Dendritic cell treated with granulocyte-macrophage colony-stimulating factor and Interleukin-4, amounts not matched to agents 40 ng/mL and 50 ng/mL, for 4 days (primary cell): ENCODE results near the gene SECTM1.

Experiments used
- H3K27ac Mint-ChIP-seq: one replicate; pipeline ENCODE4 v1.8.0; 2022; ENCODE audit warnings: mild to moderate bottlenecking, mixed read lengths
- H3K27me3 Mint-ChIP-seq: one replicate; pipeline ENCODE4 v1.8.0; 2022; ENCODE audit warnings: mild to moderate bottlenecking, mixed read lengths
- H3K36me3 Mint-ChIP-seq: one replicate; pipeline ENCODE4 v1.8.0; 2022; ENCODE audit warnings: low read depth, mixed read lengths
- H3K4me1 Mint-ChIP-seq: one replicate; pipeline ENCODE4 v1.8.0; 2022; ENCODE audit warnings: low read depth, mixed read lengths
- H3K4me3 Mint-ChIP-seq: one replicate; pipeline ENCODE4 v1.8.0; 2022; ENCODE audit warnings: mild to moderate bottlenecking, moderate library complexity, mixed read lengths
- H3K9me3 Mint-ChIP-seq: one replicate; pipeline ENCODE4 v1.8.0; 2022; ENCODE audit warnings: mixed read lengths
- intact Hi-C: fragments of 100-400 bp; cut with micrococcal nuclease; formaldehyde crosslinking; loops from one replicate; pipeline ENCODE4 v1.15.0; 2022

Gene SECTM1

GRCh38 chr17:82300707-82301270 lies 32.8 kb downstream of the SECTM1 start:
- intact Hi-C loops = no loop called here
- Mint-ChIP-seq H3K27ac (peak overlapping the region; percentile 63), H3K9me3 (no peaks in the 10 kb centered on the region), H3K36me3 (no peaks in the 10 kb centered on the region), H3K27me3 (peaks cover 66% of the 10 kb centered on the region), H3K4me1 (peaks cover 65% of the 10 kb centered on the region), H3K4me3 (no peak overlapping the region)

- H3K36me3 Mint-ChIP-seq = no peaks in the 10 kb centered on the region
- no peaks in the 10 kb centered on the region for H3K9me3 Mint-ChIP-seq
- intact Hi-C loops = no loop called here
These were observed 33.3 kb downstream of the SECTM1 start for GRCh38 chr17:82300228-82300627.

DNA sequence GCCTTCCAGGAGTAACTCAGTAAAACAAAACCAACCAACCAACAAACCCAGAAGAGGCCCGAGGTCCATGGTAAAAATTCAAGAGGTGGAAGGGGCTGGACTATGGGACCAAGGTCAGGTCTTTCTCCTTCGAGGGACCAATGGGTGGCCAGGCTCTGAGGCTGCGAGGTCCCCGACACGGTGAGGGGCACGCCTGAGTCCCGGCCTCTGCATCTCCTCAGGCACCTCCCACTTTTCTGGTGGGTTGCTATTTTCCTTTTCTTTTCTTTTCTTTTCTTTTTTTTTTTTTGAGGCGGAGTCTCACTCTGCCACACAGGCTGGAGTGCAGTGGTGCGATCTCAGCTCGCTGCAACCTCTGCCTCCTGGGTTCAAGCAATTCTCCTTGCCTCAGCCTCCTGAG lies 34.1 kb downstream of the SECTM1 start:
- H3K27me3 Mint-ChIP-seq = peaks cover 59% of the 10 kb centered on the region
- peak overlapping the region; percentile 96 for H3K27ac Mint-ChIP-seq
- no peaks in the 10 kb centered on the region for H3K36me3 Mint-ChIP-seq
- intact Hi-C loops = loop anchor here (10.0 kb wide), 1 partner anchor 65 kb away; no protein-coding TSS in a partner anchor
- no peaks in the 10 kb centered on the region for H3K9me3 Mint-ChIP-seq
- H3K4me3 Mint-ChIP-seq = no peak overlapping the region
- peaks cover 78% of the 10 kb centered on the region for H3K4me1 Mint-ChIP-seq

More at GRCh38 chr17:82300228-82300627, 33.3 kb downstream of the SECTM1 start:
- no peak overlapping the region for H3K4me3 Mint-ChIP-seq
- peaks cover 70% of the 10 kb centered on the region for H3K4me1 Mint-ChIP-seq
- peaks cover 66% of the 10 kb centered on the region for H3K27me3 Mint-ChIP-seq
- peak overlapping the region; percentile 63 for H3K27ac Mint-ChIP-seq

DNA sequence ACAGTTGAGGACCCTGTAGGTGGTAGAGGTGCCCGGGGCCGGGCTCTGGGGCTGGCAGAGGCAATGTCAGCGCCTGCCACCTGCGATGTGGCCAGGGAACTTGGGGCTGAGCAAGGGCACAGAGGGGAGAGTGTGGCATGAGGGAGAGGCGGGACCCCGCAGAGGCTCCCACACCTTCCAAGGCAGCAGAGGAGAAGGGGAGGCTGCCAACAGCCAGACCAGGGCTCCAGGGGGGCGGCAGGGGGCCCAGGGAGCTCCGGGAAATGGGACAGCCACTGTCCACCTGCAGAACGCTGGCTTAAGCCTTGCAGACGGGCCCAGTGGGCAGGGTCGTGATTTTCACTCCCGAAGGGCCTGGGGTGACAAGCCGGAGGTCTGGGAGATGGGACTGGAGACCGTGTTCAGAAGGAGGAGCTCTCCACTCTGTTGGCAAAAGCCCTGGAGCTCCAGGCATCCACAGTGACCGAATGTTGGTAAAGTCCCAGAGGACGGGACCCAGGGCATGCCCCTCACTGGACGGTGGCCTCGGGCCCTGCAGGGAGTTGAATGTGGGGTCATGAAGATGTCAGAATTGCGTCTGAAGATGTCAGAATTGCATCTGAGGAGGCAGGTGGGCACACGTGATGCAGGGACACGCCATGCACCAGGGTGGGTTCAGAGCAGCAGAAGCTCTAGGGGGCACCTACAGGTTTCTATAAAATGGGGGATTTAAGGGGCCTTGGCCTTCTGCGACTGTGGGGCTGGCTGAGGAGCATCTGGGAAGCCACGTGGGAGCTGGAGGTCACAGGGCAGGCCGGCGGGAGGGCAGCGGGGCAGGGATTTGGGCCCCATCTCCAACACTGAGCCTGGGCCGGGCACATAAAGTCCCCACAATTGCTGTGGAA lies 34.8 kb downstream of the SECTM1 start:
- H3K9me3 Mint-ChIP-seq = no peaks in the 10 kb centered on the region
- peak overlapping the region; percentile 96 for H3K27ac Mint-ChIP-seq
- intact Hi-C loops = loop anchor here (10.0 kb wide), 1 partner anchor 64 kb away; no protein-coding TSS in a partner anchor
- peaks cover 53% of the 10 kb centered on the region for H3K27me3 Mint-ChIP-seq
- H3K4me1 Mint-ChIP-seq = peaks cover 82% of the 10 kb centered on the region
- H3K4me3 Mint-ChIP-seq = peak overlapping the region; percentile 78
- no peaks in the 10 kb centered on the region for H3K36me3 Mint-ChIP-seq

DNA sequence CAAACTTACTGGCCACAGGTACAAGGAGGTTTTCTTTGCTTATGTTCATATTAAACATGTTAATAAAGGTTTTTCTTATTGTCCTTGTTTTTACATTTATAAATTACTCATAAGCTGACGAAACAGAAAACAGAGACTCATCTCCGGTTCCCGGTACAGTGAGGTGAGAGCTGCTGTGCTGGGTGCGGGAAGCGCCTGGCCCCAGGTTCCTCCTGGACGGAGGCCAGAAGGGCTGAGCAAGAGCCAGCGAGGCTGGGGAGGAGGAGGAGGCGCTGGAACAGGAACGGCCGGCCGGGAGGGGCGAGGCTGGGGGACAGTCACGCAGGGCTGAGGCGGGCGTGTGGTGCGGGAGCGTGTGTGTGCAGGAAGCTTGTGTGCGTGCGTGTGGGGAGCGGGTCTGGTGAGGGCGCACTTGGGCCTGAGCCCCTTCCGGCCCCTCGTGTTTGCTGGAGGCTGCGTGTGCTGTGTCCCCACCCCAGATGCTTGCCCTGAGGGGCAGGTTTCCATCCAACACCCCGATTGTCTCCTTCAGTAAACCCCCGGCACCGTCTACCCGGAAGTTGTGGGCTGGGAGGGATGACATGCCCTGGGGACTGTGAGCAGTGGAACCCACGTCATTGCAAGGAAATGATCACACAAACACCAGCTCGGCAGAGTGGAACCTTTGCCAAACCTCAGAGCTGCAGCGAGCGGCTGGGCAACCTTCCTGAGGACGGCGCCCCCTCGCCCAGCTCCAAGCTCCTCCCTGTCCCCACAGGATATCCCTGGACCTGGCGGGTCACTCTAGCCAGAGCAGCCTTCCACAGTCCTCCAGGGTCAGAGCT lies 35.6 kb downstream of the SECTM1 start:
- H3K27ac Mint-ChIP-seq = peak overlapping the region; percentile 96
- intact Hi-C loops = loop anchor here (10.0 kb wide), 1 partner anchor 63 kb away; no protein-coding TSS in a partner anchor
- no peaks in the 10 kb centered on the region for H3K36me3 Mint-ChIP-seq
- H3K4me1 Mint-ChIP-seq = peaks cover 76% of the 10 kb centered on the region
- peaks cover 45% of the 10 kb centered on the region for H3K27me3 Mint-ChIP-seq
- H3K4me3 Mint-ChIP-seq = peak overlapping the region; percentile 78
- H3K9me3 Mint-ChIP-seq = no peaks in the 10 kb centered on the region

DNA sequence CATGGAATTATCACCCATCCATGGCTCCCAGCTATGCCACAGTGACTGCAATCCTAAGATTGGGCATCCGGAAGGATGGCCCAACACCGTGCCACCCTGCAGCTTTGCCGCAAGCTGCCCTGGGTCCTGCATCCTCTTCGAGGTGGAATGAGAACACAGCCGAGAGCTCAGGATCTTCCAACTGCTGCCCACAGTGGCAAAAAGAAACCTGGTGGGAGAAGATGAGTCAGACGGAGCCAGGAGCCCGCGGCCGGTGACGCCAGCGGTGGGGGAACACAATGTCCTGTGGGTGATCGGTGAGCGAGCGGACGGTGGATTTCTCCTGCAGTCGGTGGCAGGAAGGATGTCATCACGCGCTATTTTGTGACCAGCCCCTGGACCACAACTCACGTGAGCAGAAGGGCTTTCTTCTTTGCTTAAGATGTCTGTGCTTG lies 36.3 kb downstream of the SECTM1 start:
- Mint-ChIP-seq H3K4me3 (peak overlapping the region; percentile 78), H3K27me3 (peaks cover 38% of the 10 kb centered on the region), H3K36me3 (no peaks in the 10 kb centered on the region), H3K4me1 (peaks cover 71% of the 10 kb centered on the region), H3K27ac (peak overlapping the region; percentile 96), H3K9me3 (no peaks in the 10 kb centered on the region)
- intact Hi-C loops = loop anchor here (10.0 kb wide), 1 partner anchor 62 kb away; no protein-coding TSS in a partner anchor

DNA sequence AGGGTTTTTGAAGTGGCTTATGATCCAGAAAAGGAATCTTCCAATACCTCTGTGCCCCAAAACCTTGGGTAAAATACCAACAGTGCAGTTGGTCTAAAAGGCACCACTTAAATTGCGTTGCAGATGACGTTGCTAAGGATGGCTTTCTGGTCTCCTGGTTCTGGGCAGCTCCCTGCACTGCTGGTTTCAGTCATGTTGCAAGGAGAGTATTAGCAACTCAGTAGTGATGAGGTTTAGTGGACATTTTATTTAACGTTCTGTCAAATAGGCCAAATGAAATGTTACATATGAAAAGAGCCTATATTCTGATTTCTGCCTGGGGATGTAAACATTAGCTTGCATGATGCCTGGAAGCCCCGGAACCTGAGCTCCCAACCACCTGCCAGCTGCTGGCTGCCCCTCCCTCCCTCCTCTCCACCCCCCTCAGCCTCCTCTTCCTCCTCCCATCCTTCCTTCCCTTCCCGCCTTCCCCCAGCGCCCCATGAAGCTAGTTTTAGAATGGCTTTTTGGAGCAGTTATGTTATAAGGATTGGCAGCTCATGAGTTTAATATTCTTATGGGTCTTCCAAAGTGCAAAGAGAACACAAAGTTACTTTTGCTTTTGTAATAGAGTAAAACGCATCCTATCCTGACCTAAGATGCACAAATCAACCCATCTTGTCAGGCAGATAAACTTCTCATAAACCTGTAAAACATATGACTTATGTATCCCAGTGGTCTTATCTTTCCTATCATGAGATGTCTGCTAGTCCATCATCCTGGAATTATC lies 36.9 kb downstream of the SECTM1 start:
- Mint-ChIP-seq H3K9me3 (no peaks in the 10 kb centered on the region), H3K36me3 (no peaks in the 10 kb centered on the region), H3K4me1 (peaks cover 68% of the 10 kb centered on the region), H3K27ac (peak overlapping the region; percentile 96), H3K4me3 (peak overlapping the region; percentile 78), H3K27me3 (peaks cover 32% of the 10 kb centered on the region)
- intact Hi-C loops = loop anchor here (10.0 kb wide), 1 partner anchor 62 kb away; no protein-coding TSS in a partner anchor

- peaks cover 21% of the 10 kb centered on the region for H3K27me3 Mint-ChIP-seq
- intact Hi-C loops = loop anchor here (10.0 kb wide), 1 partner anchor 61 kb away; no protein-coding TSS in a partner anchor
- H3K27ac Mint-ChIP-seq = no peak overlapping the region
- peaks cover 64% of the 10 kb centered on the region for H3K4me1 Mint-ChIP-seq
- no peak overlapping the region for H3K4me3 Mint-ChIP-seq
- no peaks in the 10 kb centered on the region for H3K36me3 Mint-ChIP-seq
- no peaks in the 10 kb centered on the region for H3K9me3 Mint-ChIP-seq
These were observed 38.1 kb downstream of the SECTM1 start for GRCh38 chr17:82295472-82295814.

- intact Hi-C loops = loop anchor here (10.0 kb wide), 1 partner anchor 59 kb away; no protein-coding TSS in a partner anchor
- no peak overlapping the region for H3K4me3 Mint-ChIP-seq
- H3K4me1 Mint-ChIP-seq = peaks cover 57% of the 10 kb centered on the region
- H3K27ac Mint-ChIP-seq = no peak overlapping the region
- H3K9me3 Mint-ChIP-seq = no peaks in the 10 kb centered on the region
- H3K36me3 Mint-ChIP-seq = no peaks in the 10 kb centered on the region
- peaks cover 14% of the 10 kb centered on the region for H3K27me3 Mint-ChIP-seq
These were observed 39.3 kb downstream of the SECTM1 start for GRCh38 chr17:82294064-82294773.

DNA sequence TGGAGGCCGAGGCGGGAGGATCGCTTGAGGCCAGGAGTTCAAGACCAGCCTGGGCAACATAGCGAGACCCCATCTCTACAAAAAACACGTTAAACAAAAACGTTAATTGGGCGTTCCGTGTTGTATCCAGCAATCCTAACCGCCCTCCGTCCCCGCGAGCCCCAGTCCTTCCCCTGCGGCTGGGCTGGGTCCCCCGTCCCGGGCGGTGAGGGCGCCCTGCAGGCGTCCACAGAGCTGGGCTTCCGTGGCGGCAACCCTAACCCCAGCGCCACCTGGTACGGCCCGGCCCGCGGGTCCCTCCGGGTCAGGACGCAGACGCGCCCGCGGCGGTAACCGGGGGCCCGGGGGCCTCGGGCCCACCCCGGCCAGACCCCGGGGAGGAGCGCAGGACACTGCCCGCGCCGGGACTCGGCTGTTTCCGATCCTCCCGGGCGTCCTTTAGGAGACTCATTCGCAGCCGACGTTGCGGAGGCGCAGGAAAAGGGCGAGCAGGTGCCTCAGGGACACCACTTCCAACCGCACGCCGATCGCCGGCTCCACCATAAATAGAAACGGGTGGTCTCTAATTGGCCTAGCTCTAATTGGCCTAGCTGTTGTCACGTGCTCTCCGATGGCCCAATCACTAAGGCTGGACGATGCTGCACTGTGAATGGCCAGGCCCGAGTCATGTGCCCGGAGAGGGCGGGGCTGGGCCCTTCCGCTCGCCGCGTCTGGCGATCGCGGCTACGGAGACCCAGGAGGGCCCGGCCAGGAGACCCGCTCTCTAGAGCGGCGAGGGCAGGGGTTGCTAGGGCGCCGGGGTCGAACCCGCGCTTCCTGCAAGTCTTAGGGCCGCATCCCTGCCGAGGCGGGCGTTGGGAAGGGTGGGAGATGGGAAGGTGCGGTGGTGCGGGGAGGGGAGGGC lies 41.1 kb downstream of the SECTM1 start:
- H3K27me3 Mint-ChIP-seq = peaks cover 16% of the 10 kb centered on the region
- peak overlapping the region; percentile 83 for H3K4me3 Mint-ChIP-seq
- H3K9me3 Mint-ChIP-seq = no peaks in the 10 kb centered on the region
- peaks cover 48% of the 10 kb centered on the region for H3K4me1 Mint-ChIP-seq
- H3K27ac Mint-ChIP-seq = peak overlapping the region; percentile 91
- no peaks in the 10 kb centered on the region for H3K36me3 Mint-ChIP-seq
- intact Hi-C loops = loop anchor here (10.0 kb wide), 1 partner anchor 58 kb away; no protein-coding TSS in a partner anchor

GRCh38 chr17:82291582-82292250 lies 41.9 kb downstream of the SECTM1 start:
- H3K4me3 Mint-ChIP-seq = peak overlapping the region; percentile 83
- intact Hi-C loops = loop anchor here (10.0 kb wide), 1 partner anchor 57 kb away; no protein-coding TSS in a partner anchor
- H3K27ac Mint-ChIP-seq = peak overlapping the region; percentile 91
- peaks cover 44% of the 10 kb centered on the region for H3K4me1 Mint-ChIP-seq
- H3K27me3 Mint-ChIP-seq = peaks cover 14% of the 10 kb centered on the region
- no peaks in the 10 kb centered on the region for H3K36me3 Mint-ChIP-seq
- no peaks in the 10 kb centered on the region for H3K9me3 Mint-ChIP-seq
